Measurements from ENCODE around the gene CMTM8. TPM values are rescaled to one million over a fixed set of nuclear protein-coding genes. Genes with fewer than 3 reads are reported as not detected.
"Not testable (repeated sequence)": the region's sequence is repeated elsewhere in the genome, so short reads cannot be mapped to it uniquely, and the experiment has no call there.

Gene CMTM8, protein sequence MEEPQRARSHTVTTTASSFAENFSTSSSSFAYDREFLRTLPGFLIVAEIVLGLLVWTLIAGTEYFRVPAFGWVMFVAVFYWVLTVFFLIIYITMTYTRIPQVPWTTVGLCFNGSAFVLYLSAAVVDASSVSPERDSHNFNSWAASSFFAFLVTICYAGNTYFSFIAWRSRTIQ
- under 0.01 and 0.26 TPM in 2 replicates for total RNA-seq
- 0.19 and 0.50 TPM in 2 replicates for polyA plus RNA-seq
- 0.19 and 0.20 TPM in 2 replicates for polyA plus RNA-seq (2012)
- 0.22 TPM in 1 of 2 replicates, not detected in the other for polyA minus RNA-seq (ENCODE audit: low replicate concordance)

DNA sequence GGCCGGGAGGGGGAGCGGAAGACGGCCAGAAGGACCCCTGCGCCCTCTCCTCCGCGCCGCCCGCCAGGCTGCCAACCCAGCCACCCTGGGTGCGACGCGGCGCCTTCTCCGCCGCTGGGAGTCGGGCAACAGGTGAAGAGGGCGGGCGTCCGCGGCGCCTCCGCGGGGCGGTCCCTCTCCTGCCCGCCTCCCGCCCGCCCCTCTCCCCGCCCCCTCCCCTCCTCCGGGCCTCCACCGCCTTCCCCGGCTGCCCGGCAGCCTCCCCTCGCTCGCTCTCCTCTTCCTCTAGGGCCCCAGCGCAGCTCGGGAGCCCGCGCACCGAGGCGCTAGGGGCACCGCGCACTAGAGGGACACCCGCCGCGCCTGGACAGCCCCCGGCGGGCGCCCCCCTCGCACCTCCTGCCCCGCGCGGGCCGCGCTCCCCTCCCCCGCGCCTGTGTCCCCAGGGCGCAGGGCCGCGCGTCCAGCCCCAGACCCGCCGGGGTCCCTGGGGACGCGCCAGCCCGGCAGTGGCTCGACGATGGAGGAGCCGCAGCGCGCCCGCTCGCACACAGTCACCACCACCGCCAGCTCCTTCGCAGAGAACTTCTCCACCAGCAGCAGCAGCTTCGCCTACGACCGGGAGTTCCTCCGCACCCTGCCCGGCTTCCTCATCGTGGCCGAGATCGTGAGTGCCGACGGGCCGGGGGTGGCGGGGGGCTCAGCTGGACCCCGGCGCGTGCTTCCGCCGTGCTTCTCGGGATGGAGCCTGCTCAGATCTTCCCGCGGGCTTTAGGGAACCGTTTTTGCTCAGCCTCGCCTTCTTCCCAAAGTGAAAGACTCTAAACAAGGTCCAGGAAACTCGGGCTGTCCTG lies at the start of gene CMTM8:
TSS of gene CMTM8 (plus strand) at position 228 of the 854 bp plus-strand sequence. CDS start at position 521, 293 bp downstream.
- peak; percentile 36 to 46 for DNase-seq (ENCODE audit: low read depth in 2 of 2)
- Histone ChIP-seq H3K27me3 (ENCODE audit: control insufficient read depth, insufficient read depth, low read length) (peaks cover 23% of the 10 kb centered on the region), H3K27ac (ENCODE audit: insufficient read depth, low read length) (no peak within 1 kb of the TSS), H3K9me3 (ENCODE audit: control insufficient read depth, insufficient read depth, low read depth, low read length) (no peaks in the 10 kb centered on the region), H2AFZ (ENCODE audit: low read length) (peak within 1 kb of the TSS; percentile 64), H3K4me1 (ENCODE audit: control insufficient read depth, extremely low read depth, insufficient read depth, low read length) (no peaks in the 10 kb centered on the region), H3K79me2 (ENCODE audit: control insufficient read depth, insufficient read depth, low read length) (no peaks in the 10 kb centered on the region), H3K9ac (ENCODE audit: insufficient read depth, low read length) (no peak within 1 kb of the TSS), H3K4me3 (replicated peaks in 1 of 4; ENCODE audit: control extremely low read depth in 1 of 4, insufficient read depth in 1 of 4, low read depth in 3 of 4, low read length in 4 of 4) (peak within 1 kb of the TSS; percentile 57 to 66 (median 59)), H4K20me1 (ENCODE audit: control insufficient read depth, extremely low read depth, insufficient read depth, low read length) (no peaks in the 10 kb centered on the region), H3K4me2 (ENCODE audit: extremely low read depth, insufficient read depth, low read length) (peak within 1 kb of the TSS; percentile 77), H3K36me3 (ENCODE audit: control insufficient read depth, insufficient read depth, low read length) (no peaks in the 10 kb centered on the region)
- TF ChIP-seq, protein P1, sequence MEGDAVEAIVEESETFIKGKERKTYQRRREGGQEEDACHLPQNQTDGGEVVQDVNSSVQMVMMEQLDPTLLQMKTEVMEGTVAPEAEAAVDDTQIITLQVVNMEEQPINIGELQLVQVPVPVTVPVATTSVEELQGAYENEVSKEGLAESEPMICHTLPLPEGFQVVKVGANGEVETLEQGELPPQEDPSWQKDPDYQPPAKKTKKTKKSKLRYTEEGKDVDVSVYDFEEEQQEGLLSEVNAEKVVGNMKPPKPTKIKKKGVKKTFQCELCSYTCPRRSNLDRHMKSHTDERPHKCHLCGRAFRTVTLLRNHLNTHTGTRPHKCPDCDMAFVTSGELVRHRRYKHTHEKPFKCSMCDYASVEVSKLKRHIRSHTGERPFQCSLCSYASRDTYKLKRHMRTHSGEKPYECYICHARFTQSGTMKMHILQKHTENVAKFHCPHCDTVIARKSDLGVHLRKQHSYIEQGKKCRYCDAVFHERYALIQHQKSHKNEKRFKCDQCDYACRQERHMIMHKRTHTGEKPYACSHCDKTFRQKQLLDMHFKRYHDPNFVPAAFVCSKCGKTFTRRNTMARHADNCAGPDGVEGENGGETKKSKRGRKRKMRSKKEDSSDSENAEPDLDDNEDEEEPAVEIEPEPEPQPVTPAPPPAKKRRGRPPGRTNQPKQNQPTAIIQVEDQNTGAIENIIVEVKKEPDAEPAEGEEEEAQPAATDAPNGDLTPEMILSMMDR (conservative IDR thresholded peaks at IDR 0.05 in 1 of 2, IDR thresholded peaks at IDR 0.05 in 1 of 2; ENCODE audit: low read depth in 1 of 2, low read length in 2 of 2): no peak
- TF ChIP-seq EZH2 (IDR thresholded peaks at IDR 0.05; ENCODE audit: low read length, missing control alignments): no peak

- Histone ChIP-seq H3K79me2 (ENCODE audit: control insufficient read depth, insufficient read depth, low read length) (no peaks in the 10 kb centered on the region), H3K27ac (ENCODE audit: insufficient read depth, low read length) (no peak overlapping the region), H3K4me1 (ENCODE audit: control insufficient read depth, extremely low read depth, insufficient read depth, low read length) (no peaks in the 10 kb centered on the region), H3K36me3 (ENCODE audit: control insufficient read depth, insufficient read depth, low read length) (no peaks in the 10 kb centered on the region), H3K9ac (ENCODE audit: insufficient read depth, low read length) (no peak overlapping the region), H3K27me3 (ENCODE audit: control insufficient read depth, insufficient read depth, low read length) (peaks cover 5% of the 10 kb centered on the region), H3K9me3 (ENCODE audit: control insufficient read depth, insufficient read depth, low read depth, low read length) (no peaks in the 10 kb centered on the region), H3K4me2 (ENCODE audit: extremely low read depth, insufficient read depth, low read length) (no peak overlapping the region), H2AFZ (ENCODE audit: low read length) (no peak overlapping the region), H3K4me3 (replicated peaks in 1 of 4; ENCODE audit: control extremely low read depth in 1 of 4, insufficient read depth in 1 of 4, low read depth in 3 of 4, low read length in 4 of 4) (no peak overlapping the region), H4K20me1 (ENCODE audit: control insufficient read depth, extremely low read depth, insufficient read depth, low read length) (no peaks in the 10 kb centered on the region)
- no peak for TF ChIP-seq EZH2 (IDR thresholded peaks at IDR 0.05; ENCODE audit: low read length, missing control alignments)
- TF ChIP-seq, protein P1 (conservative IDR thresholded peaks at IDR 0.05 in 1 of 2, IDR thresholded peaks at IDR 0.05 in 1 of 2; ENCODE audit: low read depth in 1 of 2, low read length in 2 of 2): no peak
- no peak for DNase-seq (ENCODE audit: low read depth in 2 of 2)
These were observed 48.8 kb upstream of the CMTM8 start for GRCh38 chr3:32189693-32190092.

DNA sequence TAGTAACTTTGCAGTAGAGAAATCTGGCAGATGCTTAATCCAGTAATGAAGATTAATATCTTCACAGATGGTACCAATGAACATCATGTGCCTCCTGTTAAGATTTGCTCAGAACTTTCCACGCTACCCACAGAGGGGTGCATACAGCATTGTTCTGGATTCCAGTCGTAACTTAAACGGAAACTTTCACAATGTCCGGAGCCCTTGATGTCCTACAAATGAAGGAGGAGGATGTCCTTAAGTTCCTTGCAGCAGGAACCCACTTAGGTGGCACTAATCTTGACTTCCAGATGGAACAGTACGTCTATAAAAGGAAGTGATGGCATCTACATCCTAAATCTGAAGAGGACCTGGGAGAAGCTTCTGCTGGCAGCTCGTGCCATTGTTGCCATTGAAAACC lies 47.9 kb upstream of the CMTM8 start:
- not testable (repeated sequence) for H3K79me2 ChIP-seq (ENCODE audit: control insufficient read depth, insufficient read depth, low read length); H2AFZ ChIP-seq (ENCODE audit: low read length); H4K20me1 ChIP-seq (ENCODE audit: control insufficient read depth, extremely low read depth, insufficient read depth, low read length); DNase-seq (ENCODE audit: low read depth in 2 of 2); H3K4me2 ChIP-seq (ENCODE audit: extremely low read depth, insufficient read depth, low read length); H3K4me1 ChIP-seq (ENCODE audit: control insufficient read depth, extremely low read depth, insufficient read depth, low read length); H3K36me3 ChIP-seq (ENCODE audit: control insufficient read depth, insufficient read depth, low read length); H3K9me3 ChIP-seq (ENCODE audit: control insufficient read depth, insufficient read depth, low read depth, low read length); H3K27me3 ChIP-seq (ENCODE audit: control insufficient read depth, insufficient read depth, low read length); H3K9ac ChIP-seq (ENCODE audit: insufficient read depth, low read length); H3K27ac ChIP-seq (ENCODE audit: insufficient read depth, low read length); H3K4me3 ChIP-seq (replicated peaks in 1 of 4; ENCODE audit: control extremely low read depth in 1 of 4, insufficient read depth in 1 of 4, low read depth in 3 of 4, low read length in 4 of 4)

Data from fibroblast of lung (primary cell).